GM23248 (cell line): Measurements from ENCODE around the gene PAK4. TPM values are rescaled to one million over a fixed set of nuclear protein-coding genes. Genes with fewer than 3 reads are reported as not detected.

Source experiments
- DNase-seq: peaks from one replicate; pipeline ENCODE4 v3.0.0-alpha.2; 2015
- H2AFZ ChIP-seq: fragments of 200-600 bp; sonication (generic); 2 replicates; pipeline ENCODE4 v1.6.1; 2016; ENCODE audit warnings: antibody characterized with exemption
- H3F3A ChIP-seq: fragments of 200-600 bp; sonication (generic); 2 replicates; pipeline ENCODE4 v1.6.1; 2016; ENCODE audit warnings: mild to moderate bottlenecking, antibody characterized with exemption, mixed run types; ENCODE audit not compliant: insufficient read depth
- H3K27ac ChIP-seq: fragments of 200-600 bp; sonication (generic); 2 replicates; pipeline ENCODE4 v1.5.1; 2016; ENCODE audit warnings: mild to moderate bottlenecking
- H3K27me3 ChIP-seq: fragments of 200-600 bp; sonication (generic); replicated peaks from 2 replicates; pipeline ENCODE4 v1.6.1; 2016; ENCODE audit warnings: mild to moderate bottlenecking; ENCODE audit not compliant: insufficient read depth
- H3K36me3 ChIP-seq: fragments of 200-600 bp; sonication (generic); 2 replicates; pipeline ENCODE4 v1.6.1; 2016; ENCODE audit warnings: low read depth, mild to moderate bottlenecking
- H3K4me1 ChIP-seq: fragments of 200-600 bp; sonication (generic); 2 replicates; pipeline ENCODE4 v1.6.1; 2016; ENCODE audit warnings: mild to moderate bottlenecking; ENCODE audit not compliant: insufficient read depth
- H3K4me2 ChIP-seq: fragments of 200-600 bp; sonication (generic); one replicate; pipeline ENCODE4 v1.6.1; 2016; ENCODE audit warnings: mild to moderate bottlenecking; ENCODE audit not compliant: unreplicated experiment
- H3K4me3 ChIP-seq: fragments of 200-600 bp; sonication (generic); 2 replicates; pipeline ENCODE4 v1.5.1; 2016; ENCODE audit warnings: mild to moderate bottlenecking
- H3K79me2 ChIP-seq: fragments of 200-600 bp; sonication (generic); 2 replicates; pipeline ENCODE4 v1.6.1; 2016; ENCODE audit warnings: mild to moderate bottlenecking; ENCODE audit not compliant: insufficient read depth
- H3K9ac ChIP-seq: fragments of 200-600 bp; sonication (generic); 2 replicates; pipeline ENCODE4 v1.6.1; 2016; ENCODE audit warnings: mild to moderate bottlenecking
- H3K9me2 ChIP-seq: fragments of 200-600 bp; sonication (generic); 2 replicates; pipeline ENCODE4 v1.6.1; 2016; ENCODE audit warnings: mixed run types, mild to moderate bottlenecking, moderate library complexity; ENCODE audit not compliant: insufficient read depth
- H3K9me3 ChIP-seq: fragments of 200-600 bp; sonication (generic); one replicate; pipeline ENCODE4 v1.6.1; 2017; ENCODE audit warnings: low read depth
- H4K20me1 ChIP-seq: fragments of 200-600 bp; sonication (generic); 2 replicates; pipeline ENCODE4 v1.6.0; 2016; ENCODE audit not compliant: insufficient read depth
- EZH2 ChIP-seq: fragments of 200-600 bp; sonication (generic); IDR thresholded peaks from 2 replicates; pipeline ENCODE4 v1.6.1; 2018; ENCODE audit warnings: antibody characterized with exemption, mild to moderate bottlenecking; ENCODE audit not compliant: insufficient read depth, poor library complexity, severe bottlenecking
- EZH2phosphoT487 ChIP-seq: fragments of 200-600 bp; sonication (generic); IDR thresholded peaks from 2 replicates; pipeline ENCODE4 v1.6.1; 2018; ENCODE audit warnings: antibody characterized with exemption, moderate library complexity, mild to moderate bottlenecking, low read depth; ENCODE audit not compliant: insufficient read depth
- WGBS, 2 experiments: methylation state at CpG; one replicate each; pipeline ENCODE4 v1.1.6; 2015 to 2017; ENCODE audit warnings: low lambda C conversion rate in 2 of 2, low coverage in 1 of 2; ENCODE audit errors: missing lambda C conversion rate in 2 of 2; 5-methylcytosine and 5-hydroxymethylcytosine counted together
- in situ Hi-C: fragments of 300-500 bp; cut with MboI; formaldehyde crosslinking; loops from 2 replicates; pipeline ENCODE4 v1.15.0; 2020
- polyA plus RNA-seq: library from polyadenylated mRNA; unstranded; fragments of >200 nt; fragmentation: Nextera tagmentation; extraction: Ambion mirVana; gene quantifications from 2 replicates; pipeline ENCODE4 v1.2.1, GENCODE V29; 2016
- total RNA-seq: library from RNA; depleted of rRNA; stranded (reverse); fragments of >200 nt; shearing (Covaris generic); gene quantifications from 2 replicates; pipeline ENCODE4 v1.2.3, GENCODE V29; 2014

Gene PAK4
- total and polyA plus RNA-seq, 2 experiments from 2014 or later = 10.9 to 20.1 TPM

- H3F3A ChIP-seq = no peaks in the 10 kb centered on the region
- no peak overlapping the region for H3K4me3 ChIP-seq
- H4K20me1 ChIP-seq = no peaks in the 10 kb centered on the region
- H3K9me2 ChIP-seq = no peaks in the 10 kb centered on the region
- H3K27ac ChIP-seq = no peak overlapping the region
- no peaks in the 10 kb centered on the region for H3K4me1 ChIP-seq
- H3K27me3 ChIP-seq = no peaks in the 10 kb centered on the region
- no peak overlapping the region for H3K9ac ChIP-seq
- no peak for DNase-seq
- in situ Hi-C loops = no loop called here
- no peaks in the 10 kb centered on the region for H3K9me3 ChIP-seq
- H3K79me2 ChIP-seq = peaks cover 11% of the 10 kb centered on the region
- 84 to 86% methylated on average over 11 to 36 of the region's 36 CpGs for WGBS, 2 experiments
- TF ChIP-seq EZH2 (no peak), EZH2phosphoT487 (no peak)
- no peaks in the 10 kb centered on the region for H3K36me3 ChIP-seq
- no peak overlapping the region for H3K4me2 ChIP-seq
- H2AFZ ChIP-seq = no peak overlapping the region
These were observed 43.7 kb downstream of the PAK4 start for GRCh38 chr19:39169143-39169810.

GRCh38 chr19:39170386-39171231 is 45.0 kb downstream of the PAK4 start:
- Histone ChIP-seq H3K27me3 (no peaks in the 10 kb centered on the region), H3K4me2 (no peak overlapping the region), H3K79me2 (peaks cover 8% of the 10 kb centered on the region), H4K20me1 (no peaks in the 10 kb centered on the region), H3K9ac (no peak overlapping the region), H3K36me3 (no peaks in the 10 kb centered on the region), H3K9me2 (no peaks in the 10 kb centered on the region), H3K27ac (no peak overlapping the region), H3F3A (no peaks in the 10 kb centered on the region), H3K4me1 (no peaks in the 10 kb centered on the region), H3K4me3 (no peak overlapping the region), H2AFZ (no peak overlapping the region), H3K9me3 (no peaks in the 10 kb centered on the region)
- DNase-seq = no peak
- in situ Hi-C loops = no loop called here
- WGBS, 2 experiments = 57 to 60% methylated on average over 17 of the region's 17 CpGs
- no peak for TF ChIP-seq EZH2
- TF ChIP-seq EZH2phosphoT487 = no peak

- in situ Hi-C loops = no loop called here
- Histone ChIP-seq H3K27me3 (no peaks in the 10 kb centered on the region), H3K27ac (no peak overlapping the region), H3K9ac (no peak overlapping the region), H4K20me1 (no peaks in the 10 kb centered on the region), H3K79me2 (no peaks in the 10 kb centered on the region), H2AFZ (no peak overlapping the region), H3K4me1 (no peaks in the 10 kb centered on the region), H3K36me3 (no peaks in the 10 kb centered on the region), H3K9me3 (no peaks in the 10 kb centered on the region), H3K4me2 (no peak overlapping the region), H3K9me2 (no peaks in the 10 kb centered on the region), H3K4me3 (no peak overlapping the region), H3F3A (no peaks in the 10 kb centered on the region)
- TF ChIP-seq EZH2phosphoT487 (no peak), EZH2 (no peak)
- 79 to 80% methylated on average over 15 to 27 of the region's 27 CpGs for WGBS, 2 experiments
- DNase-seq = no peak
These were observed 46.2 kb downstream of the PAK4 start for GRCh38 chr19:39171479-39172465.
